ENCODE results near the gene PNPLA3. TPM values are rescaled to one million over a fixed set of nuclear protein-coding genes. Genes with fewer than 3 reads are reported as not detected.

The PNPLA3 gene
- total RNA-seq, 4 donors from 2014 or later = 0.58 to 1.3 TPM; not detected in 2

- TF ChIP-seq POLR2A (IDR thresholded peaks at IDR 0.05) = no peak
- TF ChIP-seq, protein P1, sequence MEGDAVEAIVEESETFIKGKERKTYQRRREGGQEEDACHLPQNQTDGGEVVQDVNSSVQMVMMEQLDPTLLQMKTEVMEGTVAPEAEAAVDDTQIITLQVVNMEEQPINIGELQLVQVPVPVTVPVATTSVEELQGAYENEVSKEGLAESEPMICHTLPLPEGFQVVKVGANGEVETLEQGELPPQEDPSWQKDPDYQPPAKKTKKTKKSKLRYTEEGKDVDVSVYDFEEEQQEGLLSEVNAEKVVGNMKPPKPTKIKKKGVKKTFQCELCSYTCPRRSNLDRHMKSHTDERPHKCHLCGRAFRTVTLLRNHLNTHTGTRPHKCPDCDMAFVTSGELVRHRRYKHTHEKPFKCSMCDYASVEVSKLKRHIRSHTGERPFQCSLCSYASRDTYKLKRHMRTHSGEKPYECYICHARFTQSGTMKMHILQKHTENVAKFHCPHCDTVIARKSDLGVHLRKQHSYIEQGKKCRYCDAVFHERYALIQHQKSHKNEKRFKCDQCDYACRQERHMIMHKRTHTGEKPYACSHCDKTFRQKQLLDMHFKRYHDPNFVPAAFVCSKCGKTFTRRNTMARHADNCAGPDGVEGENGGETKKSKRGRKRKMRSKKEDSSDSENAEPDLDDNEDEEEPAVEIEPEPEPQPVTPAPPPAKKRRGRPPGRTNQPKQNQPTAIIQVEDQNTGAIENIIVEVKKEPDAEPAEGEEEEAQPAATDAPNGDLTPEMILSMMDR (IDR thresholded peaks at IDR 0.05) = no peak
- no peak for DNase-seq
- intact Hi-C loops (cut with DNase I; ENCODE audit: low total_unique reads) = no loop called here
- Histone ChIP-seq H3K4me3 (no peak overlapping the region), H3K27me3 (no peaks in the 10 kb centered on the region), H3K9me3 (no peaks in the 10 kb centered on the region), H3K36me3 (no peaks in the 10 kb centered on the region), H3K27ac (no peak overlapping the region), H3K4me1 (no peaks in the 10 kb centered on the region)
Measured at GRCh38 chr22:43925433-43926348, 2.1 kb downstream of the PNPLA3 start.

- intact Hi-C loops (cut with DNase I; ENCODE audit: low total_unique reads) = no loop called here
- Histone ChIP-seq H3K27ac (no peak overlapping the region), H3K9me3 (no peaks in the 10 kb centered on the region)
Measured at GRCh38 chr22:43926349-43926710, 2.7 kb downstream of the PNPLA3 start.

GRCh38 chr22:43928468-43928867, 4.9 kb downstream of the PNPLA3 start:
- H3K4me1 ChIP-seq = no peaks in the 10 kb centered on the region
- no peaks in the 10 kb centered on the region for H3K9me3 ChIP-seq
- H3K36me3 ChIP-seq = no peaks in the 10 kb centered on the region
- H3K27me3 ChIP-seq = no peaks in the 10 kb centered on the region
- intact Hi-C loops (cut with DNase I; ENCODE audit: low total_unique reads) = no loop called here
- no peak overlapping the region for H3K27ac ChIP-seq
- TF ChIP-seq, protein P1 (IDR thresholded peaks at IDR 0.05) = no peak
- no peak for TF ChIP-seq POLR2A (IDR thresholded peaks at IDR 0.05)
- no peak for DNase-seq
- no peak overlapping the region for H3K4me3 ChIP-seq

More at GRCh38 chr22:43926349-43926710, 2.7 kb downstream of the PNPLA3 start:
- Histone ChIP-seq H3K4me1 (no peaks in the 10 kb centered on the region), H3K4me3 (no peak overlapping the region), H3K27me3 (no peaks in the 10 kb centered on the region), H3K36me3 (no peaks in the 10 kb centered on the region)
- DNase-seq = no peak
- TF ChIP-seq, protein P1 (IDR thresholded peaks at IDR 0.05) = no peak
- TF ChIP-seq POLR2A (IDR thresholded peaks at IDR 0.05) = no peak

DNA sequence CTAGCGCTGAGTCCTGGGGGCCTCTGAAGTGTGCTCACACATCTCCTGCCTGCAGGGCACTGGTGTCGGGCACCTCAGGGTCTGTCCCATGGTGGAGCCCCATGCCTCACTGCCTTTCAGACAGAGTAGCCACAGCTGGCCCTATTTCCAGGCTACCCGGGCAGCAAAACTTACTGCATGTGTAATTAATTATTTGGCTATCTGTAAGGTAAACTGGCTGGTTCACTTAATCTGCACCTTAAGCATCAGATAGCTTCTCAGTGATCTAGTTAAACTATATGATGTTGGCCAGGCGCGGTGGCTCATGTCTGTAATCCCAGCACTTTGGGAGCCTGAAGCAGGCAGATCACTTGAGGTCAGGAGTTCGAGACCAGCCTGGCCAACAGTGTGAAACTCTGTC, 5.3 kb downstream of the PNPLA3 start:
- DNase-seq = no peak
- H3K9me3 ChIP-seq = no peaks in the 10 kb centered on the region
- intact Hi-C loops (cut with DNase I; ENCODE audit: low total_unique reads) = no loop called here

GRCh38 chr22:43931771-43932170, 8.2 kb downstream of the PNPLA3 start:
- Histone ChIP-seq H3K36me3 (no peaks in the 10 kb centered on the region), H3K4me3 (no peak overlapping the region), H3K27ac (no peak overlapping the region), H3K9me3 (no peaks in the 10 kb centered on the region), H3K4me1 (no peaks in the 10 kb centered on the region), H3K27me3 (no peaks in the 10 kb centered on the region)
- no peak for DNase-seq
- TF ChIP-seq, protein P1 (IDR thresholded peaks at IDR 0.05) = no peak
- no peak for TF ChIP-seq POLR2A (IDR thresholded peaks at IDR 0.05)
- intact Hi-C loops (cut with DNase I; ENCODE audit: low total_unique reads) = no loop called here

More for the DNA sequence above, 5.3 kb downstream of the PNPLA3 start:
- Histone ChIP-seq H3K27me3 (no peaks in the 10 kb centered on the region), H3K27ac (no peak overlapping the region), H3K4me1 (no peaks in the 10 kb centered on the region), H3K36me3 (no peaks in the 10 kb centered on the region), H3K4me3 (no peak overlapping the region)
- TF ChIP-seq, protein P1 (IDR thresholded peaks at IDR 0.05) = no peak
- TF ChIP-seq POLR2A (IDR thresholded peaks at IDR 0.05) = no peak

Measured in uterus (tissue), 4 donors.